Bronchial epithelial cell (primary cell): ENCODE results near the gene CTSO. TPM values are rescaled to one million over a fixed set of nuclear protein-coding genes. Genes with fewer than 3 reads are reported as not detected.
"Not testable (repeated sequence)": the region's sequence is repeated elsewhere in the genome, so short reads cannot be mapped to it uniquely, and the experiment has no call there.

Source experiments
- DNase-seq: peaks from one replicate; pipeline ENCODE4 v3.0.0-alpha.2; 2010; ENCODE audit warnings: low read depth
- FAIRE-seq: peaks from 2 replicates; lab custom pipeline; 2011; peaks lifted over from hg19 to GRCh38; lab: Jason Lieb, UNC
- H3K27me3 ChIP-seq: 2 replicates; pipeline ENCODE4 v1.5.1; 2011; ENCODE audit warnings: low read length; ENCODE audit not compliant: control insufficient read depth, insufficient read depth
- H3K36me3 ChIP-seq: 2 replicates; pipeline ENCODE4 v1.5.1; 2011; ENCODE audit warnings: low read length; ENCODE audit not compliant: control insufficient read depth, insufficient read depth
- H3K4me3 ChIP-seq: 2 replicates; pipeline ENCODE4 v1.5.1; 2011; ENCODE audit warnings: mild to moderate bottlenecking, low read depth, low read length, control low read depth
- total RNA-seq: library from RNA; depleted of rRNA; stranded (reverse); fragments of >200 nt; gene quantifications from 2 replicates; pipeline ENCODE4 v1.2.1, GENCODE V29; 2014
- TF ChIP-seq, protein P1 (sequence below): IDR thresholded peaks from 2 replicates; pipeline ENCODE4 v1.5.1; 2011; ENCODE audit warnings: mild to moderate bottlenecking, moderate library complexity, low read length, control low read depth, inconsistent platforms; ENCODE audit not compliant: insufficient read depth, severe bottlenecking

Gene CTSO
- total RNA-seq, 1 donor from 2014 or later, result 1.1 TPM

DNA sequence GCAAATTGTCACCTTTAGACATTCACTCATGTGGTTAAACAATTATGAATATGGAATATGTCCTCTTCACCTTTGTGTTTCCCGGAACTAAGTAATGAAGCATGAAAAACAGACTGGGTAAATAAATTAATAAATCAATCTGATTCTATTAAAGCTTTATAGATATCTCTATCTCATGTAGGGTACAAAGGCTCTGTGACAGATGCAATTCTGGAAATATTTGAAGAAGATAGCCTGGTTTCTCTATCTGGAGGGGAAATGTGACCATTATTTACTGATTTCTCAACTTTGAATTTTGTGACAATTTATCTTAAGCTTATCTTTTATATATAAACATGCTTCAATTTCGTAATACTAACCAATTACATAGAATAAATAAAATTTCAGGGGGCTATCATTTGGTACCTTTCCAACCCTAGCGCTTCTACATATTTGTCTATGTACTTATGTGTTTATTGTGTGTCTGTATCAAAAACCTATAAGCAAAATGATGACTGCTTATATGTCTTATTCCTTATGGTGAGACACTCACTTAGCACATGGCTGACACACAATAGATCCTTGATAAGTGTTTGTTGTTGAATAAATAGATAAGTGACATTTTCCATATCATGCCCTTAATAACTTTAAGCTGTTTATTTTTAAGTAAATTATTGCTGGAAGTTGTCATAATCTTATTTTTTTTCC is 9.9 kb downstream of the CTSO start:
- no peaks in the 10 kb centered on the region for H3K36me3 ChIP-seq
- DNase-seq, result no peak
- H3K4me3 ChIP-seq, result no peak overlapping the region
- H3K27me3 ChIP-seq, result peaks cover 2% of the 10 kb centered on the region
- TF ChIP-seq, protein P1, sequence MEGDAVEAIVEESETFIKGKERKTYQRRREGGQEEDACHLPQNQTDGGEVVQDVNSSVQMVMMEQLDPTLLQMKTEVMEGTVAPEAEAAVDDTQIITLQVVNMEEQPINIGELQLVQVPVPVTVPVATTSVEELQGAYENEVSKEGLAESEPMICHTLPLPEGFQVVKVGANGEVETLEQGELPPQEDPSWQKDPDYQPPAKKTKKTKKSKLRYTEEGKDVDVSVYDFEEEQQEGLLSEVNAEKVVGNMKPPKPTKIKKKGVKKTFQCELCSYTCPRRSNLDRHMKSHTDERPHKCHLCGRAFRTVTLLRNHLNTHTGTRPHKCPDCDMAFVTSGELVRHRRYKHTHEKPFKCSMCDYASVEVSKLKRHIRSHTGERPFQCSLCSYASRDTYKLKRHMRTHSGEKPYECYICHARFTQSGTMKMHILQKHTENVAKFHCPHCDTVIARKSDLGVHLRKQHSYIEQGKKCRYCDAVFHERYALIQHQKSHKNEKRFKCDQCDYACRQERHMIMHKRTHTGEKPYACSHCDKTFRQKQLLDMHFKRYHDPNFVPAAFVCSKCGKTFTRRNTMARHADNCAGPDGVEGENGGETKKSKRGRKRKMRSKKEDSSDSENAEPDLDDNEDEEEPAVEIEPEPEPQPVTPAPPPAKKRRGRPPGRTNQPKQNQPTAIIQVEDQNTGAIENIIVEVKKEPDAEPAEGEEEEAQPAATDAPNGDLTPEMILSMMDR, result no peak
- no peak for FAIRE-seq

DNA sequence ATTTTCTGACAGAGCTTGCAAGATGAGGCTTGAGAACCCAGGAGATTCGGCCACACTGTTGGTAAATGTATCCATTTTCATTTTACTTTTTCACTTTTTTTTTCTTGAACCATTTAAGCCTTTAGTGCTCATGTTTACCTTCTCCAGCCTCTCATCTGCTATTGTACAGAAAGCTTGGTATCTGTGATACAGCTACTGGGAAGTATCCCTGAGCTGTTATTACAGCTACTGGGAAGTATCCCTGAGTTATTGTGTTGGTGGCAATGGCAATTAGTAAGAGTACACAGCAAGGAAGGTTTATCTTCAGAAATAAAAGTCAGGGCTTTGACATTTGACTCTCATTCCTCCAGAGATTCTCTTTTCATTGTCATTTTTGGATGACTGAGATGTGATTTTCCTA is 11.8 kb downstream of the CTSO start:
- TF ChIP-seq, protein P1, result no peak
- DNase-seq (no peak), FAIRE-seq (no peak)
- Histone ChIP-seq H3K27me3 (peaks cover 2% of the 10 kb centered on the region), H3K36me3 (no peaks in the 10 kb centered on the region), H3K4me3 (no peak overlapping the region)

DNA sequence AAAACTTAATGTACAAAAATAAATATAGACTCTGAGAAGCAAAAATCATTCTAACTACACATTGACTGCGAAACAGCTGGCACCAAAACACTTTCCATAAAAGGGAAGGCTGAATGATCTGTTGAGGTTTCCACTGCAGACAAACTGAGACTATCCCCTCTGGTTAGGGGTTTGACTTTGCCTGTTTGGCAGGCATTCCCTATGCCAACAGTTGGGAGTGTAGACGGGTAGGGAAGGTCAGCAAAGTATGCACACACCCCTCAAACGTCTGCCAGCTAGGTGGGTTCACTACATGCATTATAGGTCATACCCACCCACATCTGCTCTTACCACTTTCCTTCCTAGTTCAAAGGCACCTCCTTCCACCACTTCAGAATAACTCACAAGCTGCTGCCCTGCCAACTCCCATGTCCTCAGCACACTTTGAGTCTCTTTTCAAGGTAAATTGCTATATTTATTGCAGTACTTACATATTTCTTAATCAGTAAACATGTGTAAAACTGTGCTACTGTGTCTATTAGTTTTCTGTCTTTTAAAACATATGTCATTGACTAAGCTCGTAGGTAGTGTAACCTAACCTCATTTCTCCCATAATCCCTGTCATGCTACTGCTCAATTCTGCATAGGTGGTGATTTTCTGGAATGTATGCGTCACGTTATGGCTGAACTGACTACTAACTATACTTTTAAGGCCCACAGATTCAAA is 12.4 kb downstream of the CTSO start:
- peak; percentile 89 for FAIRE-seq
- Histone ChIP-seq H3K27me3 (peaks cover 2% of the 10 kb centered on the region), H3K36me3 (no peaks in the 10 kb centered on the region), H3K4me3 (no peak overlapping the region)
- no peak for DNase-seq
- TF ChIP-seq, protein P1, result no peak

DNA sequence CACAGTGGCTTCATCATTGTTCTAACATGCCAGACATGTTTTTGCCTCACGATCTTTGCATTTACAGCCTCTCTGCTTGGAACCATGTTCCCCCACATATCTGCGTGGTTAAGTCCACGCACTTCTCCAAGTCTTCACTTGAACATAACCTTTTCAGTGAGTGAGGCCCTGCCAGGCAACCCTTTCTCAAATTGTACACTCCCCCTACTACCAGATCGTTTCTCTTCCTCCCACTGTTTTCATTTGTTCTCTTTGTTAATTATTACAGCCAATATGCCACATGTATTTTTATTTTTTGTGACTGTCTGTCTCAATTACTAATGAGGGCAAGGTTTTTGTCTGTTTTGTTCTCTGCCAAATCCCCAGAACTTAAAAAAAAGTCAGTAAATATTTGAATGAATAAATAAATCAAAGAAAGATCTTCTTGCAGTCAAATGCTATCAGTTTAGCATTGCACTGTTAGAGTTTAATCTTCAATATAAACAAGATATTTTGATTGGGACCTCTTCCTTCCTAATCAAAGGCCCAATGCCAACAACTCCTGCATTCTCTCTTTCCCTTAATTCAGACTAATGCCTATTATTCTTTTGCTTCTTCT is 18.2 kb downstream of the CTSO start:
- DNase-seq, result peak; percentile 5
- peak; percentile 60 for FAIRE-seq

DNA sequence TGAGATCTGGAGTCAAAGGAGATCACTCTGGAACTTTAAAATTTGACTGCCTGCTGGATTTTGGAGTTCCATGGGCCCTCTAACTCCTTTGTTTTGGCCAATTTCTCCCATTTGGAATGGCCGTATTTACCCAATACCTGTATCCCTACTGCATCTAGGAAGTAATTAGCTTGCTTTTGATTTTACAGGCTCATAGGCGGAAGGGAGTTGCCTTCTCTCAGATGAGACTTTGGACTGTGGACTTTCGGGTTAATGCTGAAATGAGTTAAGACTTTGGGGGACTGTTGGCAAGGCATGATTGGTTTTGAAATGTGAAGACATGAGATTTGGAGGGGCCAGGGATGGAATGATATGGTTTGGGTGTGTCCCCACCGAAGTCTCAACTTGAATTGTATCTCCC is 19.0 kb downstream of the CTSO start:
- FAIRE-seq, DNase-seq, H3K4me3 ChIP-seq, H3K27me3 ChIP-seq, H3K36me3 ChIP-seq: not testable (repeated sequence)

More for the DNA sequence above, 18.2 kb downstream of the CTSO start:
- Histone ChIP-seq H3K27me3 (no peaks in the 10 kb centered on the region), H3K4me3 (no peak overlapping the region), H3K36me3 (no peaks in the 10 kb centered on the region)
- TF ChIP-seq, protein P1, result no peak

DNA sequence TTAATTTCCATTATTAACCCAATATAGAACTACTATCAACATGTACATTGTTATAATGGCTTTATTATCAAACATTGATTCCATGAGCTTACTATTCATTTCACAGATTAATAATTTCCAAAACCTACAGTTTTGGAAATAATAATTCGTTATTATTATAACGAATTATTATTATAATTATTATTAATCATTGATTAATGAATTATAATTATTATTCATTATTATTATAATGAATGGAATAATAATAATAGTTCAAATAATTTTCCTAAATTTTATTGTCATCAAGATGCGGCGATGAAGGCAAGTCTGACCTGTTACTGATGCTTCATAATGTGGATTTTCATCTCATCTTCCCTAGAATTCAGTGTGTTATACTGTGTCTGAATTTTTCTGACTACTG is 22.0 kb downstream of the CTSO start:
- TF ChIP-seq, protein P1, result no peak
- no peak overlapping the region for H3K4me3 ChIP-seq
- no peaks in the 10 kb centered on the region for H3K27me3 ChIP-seq
- no peak for DNase-seq
- FAIRE-seq, result no peak
- H3K36me3 ChIP-seq, result no peaks in the 10 kb centered on the region
